ENCODE measurements around the gene EFCAB12. TPM values are rescaled to one million over a fixed set of nuclear protein-coding genes. Genes with fewer than 3 reads are reported as not detected.

The EFCAB12 gene
- total and polyA plus RNA-seq, 2 experiments from 2014 or later = not detected

- Histone ChIP-seq H3K27ac (no peak overlapping the region), H3K4me3 (no peak overlapping the region), H3K4me2 (ENCODE audit: unreplicated experiment) (no peak overlapping the region), H3K9ac (no peak overlapping the region), H3K79me2 (ENCODE audit: insufficient read depth) (no peaks in the 10 kb centered on the region), H3K4me1 (ENCODE audit: insufficient read depth) (peaks cover 5% of the 10 kb centered on the region; the same call in 1 of the 2 replicates), H4K20me1 (ENCODE audit: insufficient read depth) (no peaks in the 10 kb centered on the region), H2AFZ (no peak overlapping the region), H3K9me2 (ENCODE audit: insufficient read depth) (no peaks in the 10 kb centered on the region), H3K9me3 (ENCODE audit: low read depth) (no peaks in the 10 kb centered on the region), H3K36me3 (ENCODE audit: low read depth) (peaks cover 14% of the 10 kb centered on the region; the same call in 1 of the 2 replicates), H3K27me3 (replicated peaks; ENCODE audit: insufficient read depth) (no peaks in the 10 kb centered on the region), H3F3A (ENCODE audit: insufficient read depth) (no peaks in the 10 kb centered on the region; the same call in 1 of the 2 replicates)
- in situ Hi-C loops (cut with MboI) = no loop called here
- DNase-seq = no peak
- WGBS, 2 experiments (ENCODE audit: low coverage in 1 of 2, low lambda C conversion rate in 2 of 2, missing lambda C conversion rate in 2 of 2) = 85% methylated on average over 4 of the region's 4 CpGs
- TF ChIP-seq EZH2 (IDR thresholded peaks at IDR 0.05; ENCODE audit: insufficient read depth, poor library complexity, severe bottlenecking) (no peak), EZH2phosphoT487 (IDR thresholded peaks at IDR 0.05; ENCODE audit: insufficient read depth, low read depth) (no peak)
These were observed 45.3 kb upstream of the EFCAB12 start for GRCh38 chr3:129473769-129474152.

- H3K27me3 ChIP-seq (replicated peaks; ENCODE audit: insufficient read depth) = no peaks in the 10 kb centered on the region
- H3K9me2 ChIP-seq (ENCODE audit: insufficient read depth) = no peaks in the 10 kb centered on the region
- H3K9ac ChIP-seq = no peak overlapping the region
- no peak for TF ChIP-seq EZH2phosphoT487 (IDR thresholded peaks at IDR 0.05; ENCODE audit: insufficient read depth, low read depth)
- no peak for TF ChIP-seq EZH2 (IDR thresholded peaks at IDR 0.05; ENCODE audit: insufficient read depth, poor library complexity, severe bottlenecking)
- in situ Hi-C loops (cut with MboI) = no loop called here
- no peaks in the 10 kb centered on the region for H4K20me1 ChIP-seq (ENCODE audit: insufficient read depth)
- H2AFZ ChIP-seq = no peak overlapping the region
- peaks cover 5% of the 10 kb centered on the region; the same call in 1 of the 2 replicates for H3K4me1 ChIP-seq (ENCODE audit: insufficient read depth)
- H3K9me3 ChIP-seq (ENCODE audit: low read depth) = no peaks in the 10 kb centered on the region
- DNase-seq = no peak
- H3K4me3 ChIP-seq = no peak overlapping the region
- no peak overlapping the region for H3K27ac ChIP-seq
- no peak overlapping the region for H3K4me2 ChIP-seq (ENCODE audit: unreplicated experiment)
- 93 to 95% methylated on average over 4 of the region's 4 CpGs for WGBS, 2 experiments (ENCODE audit: low coverage in 1 of 2, low lambda C conversion rate in 2 of 2, missing lambda C conversion rate in 2 of 2)
- H3F3A ChIP-seq (ENCODE audit: insufficient read depth) = no peaks in the 10 kb centered on the region
- H3K36me3 ChIP-seq (ENCODE audit: low read depth) = peaks cover 10% of the 10 kb centered on the region; the same call in 1 of the 2 replicates
- no peaks in the 10 kb centered on the region for H3K79me2 ChIP-seq (ENCODE audit: insufficient read depth)
These were observed 44.8 kb upstream of the EFCAB12 start for GRCh38 chr3:129473067-129473768.

GRCh38 chr3:129470861-129471260, 42.4 kb upstream of the EFCAB12 start:
- 93 to 96% methylated on average over 2 of the region's 2 CpGs for WGBS, 2 experiments (ENCODE audit: low coverage in 1 of 2, low lambda C conversion rate in 2 of 2, missing lambda C conversion rate in 2 of 2)
- H4K20me1 ChIP-seq (ENCODE audit: insufficient read depth) = no peaks in the 10 kb centered on the region
- H3K79me2 ChIP-seq (ENCODE audit: insufficient read depth) = no peaks in the 10 kb centered on the region
- in situ Hi-C loops (cut with MboI) = no loop called here
- no peaks in the 10 kb centered on the region for H3K9me3 ChIP-seq (ENCODE audit: low read depth)
- peaks cover 10% of the 10 kb centered on the region; the same call in 1 of the 2 replicates for H3K36me3 ChIP-seq (ENCODE audit: low read depth)
- no peaks in the 10 kb centered on the region for H3K27me3 ChIP-seq (replicated peaks; ENCODE audit: insufficient read depth)
- no peak for DNase-seq
- no peak overlapping the region for H3K4me2 ChIP-seq (ENCODE audit: unreplicated experiment)
- peaks cover 5% of the 10 kb centered on the region; the same call in 1 of the 2 replicates for H3K4me1 ChIP-seq (ENCODE audit: insufficient read depth)
- H3K4me3 ChIP-seq = no peak overlapping the region
- no peak overlapping the region for H3K27ac ChIP-seq
- H3K9me2 ChIP-seq (ENCODE audit: insufficient read depth) = no peaks in the 10 kb centered on the region
- no peak overlapping the region for H2AFZ ChIP-seq
- H3K9ac ChIP-seq = no peak overlapping the region
- TF ChIP-seq EZH2phosphoT487 (IDR thresholded peaks at IDR 0.05; ENCODE audit: insufficient read depth, low read depth) = no peak
- no peak for TF ChIP-seq EZH2 (IDR thresholded peaks at IDR 0.05; ENCODE audit: insufficient read depth, poor library complexity, severe bottlenecking)
- H3F3A ChIP-seq (ENCODE audit: insufficient read depth) = no peaks in the 10 kb centered on the region

- Histone ChIP-seq H4K20me1 (ENCODE audit: insufficient read depth) (no peaks in the 10 kb centered on the region), H3K36me3 (ENCODE audit: low read depth) (peaks cover 10% of the 10 kb centered on the region; the same call in 1 of the 2 replicates), H3K27ac (no peak overlapping the region), H3K79me2 (ENCODE audit: insufficient read depth) (no peaks in the 10 kb centered on the region), H3K9ac (no peak overlapping the region), H3K4me2 (ENCODE audit: unreplicated experiment) (no peak overlapping the region), H3K27me3 (replicated peaks; ENCODE audit: insufficient read depth) (no peaks in the 10 kb centered on the region), H3K9me2 (ENCODE audit: insufficient read depth) (no peaks in the 10 kb centered on the region), H3K4me3 (no peak overlapping the region), H3F3A (ENCODE audit: insufficient read depth) (no peaks in the 10 kb centered on the region), H3K9me3 (ENCODE audit: low read depth) (no peaks in the 10 kb centered on the region), H2AFZ (no peak overlapping the region), H3K4me1 (ENCODE audit: insufficient read depth) (no peaks in the 10 kb centered on the region)
- no peak for DNase-seq
- in situ Hi-C loops (cut with MboI) = no loop called here
- TF ChIP-seq EZH2phosphoT487 (IDR thresholded peaks at IDR 0.05; ENCODE audit: insufficient read depth, low read depth) (no peak), EZH2 (IDR thresholded peaks at IDR 0.05; ENCODE audit: insufficient read depth, poor library complexity, severe bottlenecking) (no peak)
- WGBS, 2 experiments (ENCODE audit: low coverage in 1 of 2, low lambda C conversion rate in 2 of 2, missing lambda C conversion rate in 2 of 2) = 100% methylated on average over 2 of the region's 2 CpGs
These were observed 40.6 kb upstream of the EFCAB12 start for GRCh38 chr3:129469026-129469425.
